Skeletal muscle tissue (tissue), 4 donors: ENCODE results near the gene SEZ6L. TPM values are rescaled to one million over a fixed set of nuclear protein-coding genes. Genes with fewer than 3 reads are reported as not detected.

Experiments
- H3K27ac ChIP-seq: one replicate; pipeline ENCODE4 v1.7.0; 2013; ENCODE audit warnings: mild to moderate bottlenecking, low read depth, low read length, inconsistent platforms
- H3K27me3 ChIP-seq, 3 donors: one replicate each; pipeline ENCODE4 v1.7.0; 2013; ENCODE audit warnings: low read length in 3 of 3; ENCODE audit not compliant: control insufficient read depth in 3 of 3, insufficient read depth in 3 of 3
- H3K36me3 ChIP-seq, 3 donors: one replicate each; pipeline ENCODE4 v1.7.0; 2013; ENCODE audit warnings: low read length in 3 of 3; ENCODE audit not compliant: control insufficient read depth in 3 of 3, insufficient read depth in 3 of 3
- H3K4me1 ChIP-seq, 3 donors: one replicate each; pipeline ENCODE4 v1.7.0; 2013; ENCODE audit warnings: low read length in 3 of 3, mild to moderate bottlenecking in 3 of 3; ENCODE audit not compliant: control insufficient read depth in 3 of 3, insufficient read depth in 3 of 3
- H3K4me3 ChIP-seq, 3 donors: one replicate each; pipeline ENCODE4 v1.7.0; 2013; ENCODE audit warnings: low read length in 3 of 3
- H3K9ac ChIP-seq, 3 donors: one replicate each; pipeline ENCODE4 v1.7.0; 2013; ENCODE audit warnings: low read length in 3 of 3, mild to moderate bottlenecking in 3 of 3, moderate library complexity in 2 of 3, low read depth in 1 of 3
- H3K9me3 ChIP-seq, 3 donors: one replicate each; pipeline ENCODE4 v1.7.0; 2013; ENCODE audit warnings: low read length in 3 of 3; ENCODE audit not compliant: control insufficient read depth in 3 of 3
- total RNA-seq: library from RNA; depleted of rRNA; stranded (reverse); fragments of >200 nt; gene quantifications from one replicate; pipeline ENCODE4 v1.2.3, GENCODE V29; 2014
- donor health status: Osteomylitis.

SEZ6L gene
- total RNA-seq, 1 donor from 2014 or later: 0.52 TPM

DNA sequence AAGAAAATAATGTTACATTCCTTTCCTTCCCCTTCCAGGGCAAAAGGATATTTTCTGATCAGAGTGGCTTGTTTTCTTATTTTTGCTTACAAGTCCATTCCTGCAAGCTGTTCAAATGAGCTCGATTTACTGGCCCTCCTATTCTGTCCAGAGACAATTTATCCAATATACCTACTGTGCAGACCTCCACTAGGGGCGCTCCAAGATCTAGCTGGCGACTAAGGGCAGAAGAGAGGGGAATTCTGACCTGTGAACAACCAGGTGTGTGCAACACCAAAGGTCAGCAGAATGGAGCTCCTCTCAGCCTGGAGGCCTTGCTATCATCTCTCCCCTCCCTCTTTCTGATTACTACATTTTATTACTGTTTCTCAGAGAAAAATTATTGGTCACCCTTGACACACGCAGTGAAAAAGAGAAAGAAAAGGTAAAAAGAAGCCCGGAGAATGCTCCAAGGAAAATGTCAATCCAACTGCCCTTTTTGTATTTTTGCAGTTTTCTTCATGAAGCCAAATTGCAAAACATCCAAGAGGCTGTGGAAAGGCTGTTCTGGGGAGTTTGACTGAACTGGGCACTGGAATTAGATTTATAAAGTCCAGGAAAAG lies 3.2 kb downstream of the SEZ6L start:
- no peaks in the 10 kb centered on the region for H3K9me3 ChIP-seq
- H3K27me3 ChIP-seq: peaks cover 24 to 51% (median 40%) of the 10 kb centered on the region in 3 donors
- H3K36me3 ChIP-seq: no peaks in the 10 kb centered on the region
- H3K4me3 ChIP-seq: no peak overlapping the region
- peaks cover 0 to 6% (median 4%) of the 10 kb centered on the region in 3 donors for H3K4me1 ChIP-seq
- no peak overlapping the region for H3K27ac ChIP-seq
- no peak overlapping the region for H3K9ac ChIP-seq

GRCh38 chr22:26174280-26174679 lies 5.0 kb downstream of the SEZ6L start:
- Histone ChIP-seq H3K4me3 (no peak overlapping the region), H3K9me3 (no peaks in the 10 kb centered on the region), H3K36me3 (no peaks in the 10 kb centered on the region), H3K4me1 (peaks cover 0 to 6% (median 2%) of the 10 kb centered on the region in 3 donors), H3K27me3 (peaks cover 16 to 42% (median 28%) of the 10 kb centered on the region in 3 donors), H3K9ac (no peak overlapping the region), H3K27ac (no peak overlapping the region)

DNA sequence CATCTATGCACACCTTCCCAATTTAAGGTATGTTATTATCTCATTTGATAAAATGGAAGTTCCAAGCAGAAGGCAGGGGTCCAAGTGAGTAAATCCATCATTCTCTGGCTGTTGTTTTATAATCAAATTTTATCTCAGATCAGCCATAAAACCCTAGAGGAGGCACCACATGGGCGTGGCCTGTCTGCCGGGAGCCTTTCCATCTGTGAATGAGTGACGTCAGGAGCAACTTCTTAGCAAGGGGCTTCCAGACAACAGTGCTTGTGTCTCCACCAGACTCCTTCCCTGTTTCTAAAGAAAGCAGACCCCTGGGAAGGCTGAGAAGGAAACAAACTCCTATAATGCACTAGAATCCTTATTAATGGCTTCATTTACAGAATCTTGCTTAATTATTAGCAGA lies 13.5 kb downstream of the SEZ6L start:
- Histone ChIP-seq H3K4me1 (no peaks in the 10 kb centered on the region), H3K27me3 (peaks cover 0 to 6% (median 4%) of the 10 kb centered on the region in 3 donors), H3K36me3 (no peaks in the 10 kb centered on the region), H3K9ac (no peak overlapping the region), H3K4me3 (no peak overlapping the region), H3K9me3 (no peaks in the 10 kb centered on the region), H3K27ac (no peak overlapping the region)

DNA sequence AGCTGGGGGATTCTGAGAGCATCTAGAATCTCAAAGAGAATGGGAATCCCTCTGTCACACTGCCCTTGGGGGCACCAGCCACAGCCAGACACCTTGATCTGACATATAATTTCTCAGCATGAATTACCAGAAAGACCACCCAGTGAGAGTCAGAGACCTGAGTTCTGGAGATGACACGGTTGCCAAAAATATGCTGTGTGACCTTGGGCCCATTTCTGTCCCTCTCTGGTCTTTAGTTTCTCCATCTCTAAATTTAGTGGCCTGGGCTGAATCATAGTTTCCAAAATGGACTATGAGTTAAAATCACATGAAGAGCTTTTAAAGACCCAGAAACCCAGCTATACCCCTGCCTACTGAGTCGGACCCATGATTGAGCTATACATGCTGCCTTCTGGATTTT lies 15.9 kb downstream of the SEZ6L start:
- H3K27me3 ChIP-seq: peaks cover 0 to 6% (median 0%) of the 10 kb centered on the region in 3 donors
- no peak overlapping the region for H3K4me3 ChIP-seq
- H3K36me3 ChIP-seq: no peaks in the 10 kb centered on the region
- H3K9me3 ChIP-seq: no peaks in the 10 kb centered on the region
- H3K9ac ChIP-seq: no peak overlapping the region
- H3K27ac ChIP-seq: no peak overlapping the region
- peaks cover 0 to 8% (median 0%) of the 10 kb centered on the region in 3 donors for H3K4me1 ChIP-seq

DNA sequence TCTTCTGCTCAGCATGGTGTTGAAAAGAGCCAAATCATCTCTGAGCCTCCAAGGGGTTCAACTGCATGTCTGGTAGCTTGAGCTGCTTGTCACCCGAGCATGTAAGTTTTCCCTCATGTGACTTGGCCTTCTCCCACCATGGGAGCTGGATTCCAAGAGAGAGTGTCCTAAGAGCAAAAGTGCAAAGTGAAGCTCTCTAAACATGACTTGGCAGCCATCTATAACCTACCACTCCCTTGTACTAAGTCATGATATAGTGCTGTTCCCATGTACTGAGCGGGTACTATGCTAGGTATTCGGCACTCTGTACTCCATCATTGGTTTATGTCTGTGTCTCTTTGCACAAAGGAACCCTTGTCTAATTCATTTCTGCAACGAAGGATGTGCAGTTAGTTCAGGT lies 19.1 kb downstream of the SEZ6L start:
- peaks cover 0 to 8% (median 0%) of the 10 kb centered on the region in 3 donors for H3K4me1 ChIP-seq
- H3K4me3 ChIP-seq: no peak overlapping the region
- H3K9me3 ChIP-seq: no peaks in the 10 kb centered on the region
- no peak overlapping the region for H3K9ac ChIP-seq
- H3K27ac ChIP-seq: no peak overlapping the region
- no peaks in the 10 kb centered on the region for H3K36me3 ChIP-seq
- peaks cover 0 to 6% (median 0%) of the 10 kb centered on the region in 3 donors for H3K27me3 ChIP-seq

DNA sequence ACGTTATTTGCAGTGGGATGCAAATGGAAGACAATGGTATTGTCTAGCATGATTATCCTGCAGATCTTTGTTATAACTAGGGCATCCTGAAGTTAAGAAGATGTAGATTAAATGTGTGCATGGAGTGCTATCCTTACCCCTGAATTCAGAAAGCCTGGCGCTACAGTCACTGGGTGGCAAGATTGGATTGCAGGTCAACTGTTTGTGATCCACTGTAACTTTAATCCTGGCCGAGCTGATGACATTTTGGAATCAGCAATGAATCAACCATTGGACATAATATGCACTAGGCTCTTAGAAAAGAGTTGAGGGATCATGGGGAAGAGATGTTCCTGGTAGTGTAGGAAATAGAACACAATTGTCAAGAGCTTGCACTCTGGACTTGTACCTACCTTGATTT lies 25.1 kb downstream of the SEZ6L start:
- no peak overlapping the region for H3K4me3 ChIP-seq
- no peak overlapping the region for H3K27ac ChIP-seq
- H3K27me3 ChIP-seq: no peaks in the 10 kb centered on the region
- H3K9ac ChIP-seq: no peak overlapping the region
- no peaks in the 10 kb centered on the region for H3K9me3 ChIP-seq
- no peaks in the 10 kb centered on the region for H3K36me3 ChIP-seq
- peaks cover 0 to 14% (median 0%) of the 10 kb centered on the region in 3 donors for H3K4me1 ChIP-seq

DNA sequence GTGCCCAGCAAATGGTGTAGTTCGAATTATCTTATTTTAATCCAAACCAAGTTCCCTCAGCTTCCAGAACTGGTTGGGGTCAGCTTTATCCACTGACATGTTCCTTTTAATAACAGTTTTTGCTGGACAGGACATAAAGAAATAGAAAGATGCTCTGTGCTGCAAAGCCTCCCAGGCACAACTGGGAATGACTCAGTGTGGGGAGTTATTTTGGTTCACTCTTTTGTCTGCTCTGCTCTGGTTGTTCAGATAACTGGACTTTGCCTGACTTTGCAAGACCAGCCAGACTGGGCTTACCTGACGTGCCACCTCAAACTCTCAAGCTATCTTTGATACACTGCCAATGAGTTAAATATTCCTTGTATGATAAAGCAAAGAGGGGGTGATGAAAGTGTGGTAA lies 25.6 kb downstream of the SEZ6L start:
- Histone ChIP-seq H3K9me3 (no peaks in the 10 kb centered on the region), H3K4me1 (peaks cover 0 to 14% (median 0%) of the 10 kb centered on the region in 3 donors), H3K4me3 (no peak overlapping the region), H3K36me3 (no peaks in the 10 kb centered on the region), H3K9ac (no peak overlapping the region), H3K27me3 (no peaks in the 10 kb centered on the region), H3K27ac (no peak overlapping the region)

GRCh38 chr22:26196657-26197056 lies 27.4 kb downstream of the SEZ6L start:
- Histone ChIP-seq H3K27ac (no peak overlapping the region), H3K9ac (no peak overlapping the region), H3K4me3 (no peak overlapping the region), H3K4me1 (peaks cover 0 to 14% (median 0%) of the 10 kb centered on the region in 3 donors), H3K9me3 (no peaks in the 10 kb centered on the region), H3K36me3 (no peaks in the 10 kb centered on the region), H3K27me3 (no peaks in the 10 kb centered on the region)

- Histone ChIP-seq H3K4me3 (no peak overlapping the region), H3K9me3 (no peaks in the 10 kb centered on the region), H3K36me3 (no peaks in the 10 kb centered on the region), H3K27me3 (peaks cover 0 to 4% (median 0%) of the 10 kb centered on the region in 3 donors), H3K27ac (no peak overlapping the region), H3K4me1 (peaks cover 0 to 14% (median 0%) of the 10 kb centered on the region in 3 donors), H3K9ac (no peak overlapping the region)
Measured at GRCh38 chr22:26197425-26197824, 28.2 kb downstream of the SEZ6L start.

GRCh38 chr22:26199665-26200064 lies 30.4 kb downstream of the SEZ6L start:
- peaks cover 0 to 11% (median 0%) of the 10 kb centered on the region in 3 donors for H3K4me1 ChIP-seq
- no peak overlapping the region for H3K4me3 ChIP-seq
- no peaks in the 10 kb centered on the region for H3K9me3 ChIP-seq
- peaks cover 0 to 10% (median 0%) of the 10 kb centered on the region in 3 donors for H3K27me3 ChIP-seq
- H3K36me3 ChIP-seq: no peaks in the 10 kb centered on the region
- no peak overlapping the region for H3K27ac ChIP-seq
- no peak overlapping the region for H3K9ac ChIP-seq
